ENCODE data around the gene SCFD1.

SCFD1 gene

DNA sequence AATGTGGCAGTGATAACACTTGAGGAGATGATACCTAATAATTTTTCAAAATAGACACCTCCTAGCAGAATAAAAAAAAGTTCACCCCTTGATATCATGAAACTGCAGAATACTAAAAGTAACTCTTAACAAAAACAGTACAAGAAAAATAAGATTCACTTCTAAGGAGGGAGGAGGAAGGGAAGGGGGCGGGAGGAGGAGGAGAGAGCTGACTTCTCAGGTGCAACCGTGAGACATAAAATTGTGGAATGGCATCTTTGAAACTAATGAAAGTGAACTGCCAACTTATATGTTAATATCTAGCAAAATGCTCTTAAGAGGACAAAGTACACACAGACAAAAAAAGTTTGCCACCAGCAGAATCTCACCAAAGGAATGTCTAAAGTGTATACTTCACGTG is 115.8 kb downstream of the SCFD1 start:
- H3K27ac ChIP-seq: no peak overlapping the region
- TF ChIP-seq, protein P1, sequence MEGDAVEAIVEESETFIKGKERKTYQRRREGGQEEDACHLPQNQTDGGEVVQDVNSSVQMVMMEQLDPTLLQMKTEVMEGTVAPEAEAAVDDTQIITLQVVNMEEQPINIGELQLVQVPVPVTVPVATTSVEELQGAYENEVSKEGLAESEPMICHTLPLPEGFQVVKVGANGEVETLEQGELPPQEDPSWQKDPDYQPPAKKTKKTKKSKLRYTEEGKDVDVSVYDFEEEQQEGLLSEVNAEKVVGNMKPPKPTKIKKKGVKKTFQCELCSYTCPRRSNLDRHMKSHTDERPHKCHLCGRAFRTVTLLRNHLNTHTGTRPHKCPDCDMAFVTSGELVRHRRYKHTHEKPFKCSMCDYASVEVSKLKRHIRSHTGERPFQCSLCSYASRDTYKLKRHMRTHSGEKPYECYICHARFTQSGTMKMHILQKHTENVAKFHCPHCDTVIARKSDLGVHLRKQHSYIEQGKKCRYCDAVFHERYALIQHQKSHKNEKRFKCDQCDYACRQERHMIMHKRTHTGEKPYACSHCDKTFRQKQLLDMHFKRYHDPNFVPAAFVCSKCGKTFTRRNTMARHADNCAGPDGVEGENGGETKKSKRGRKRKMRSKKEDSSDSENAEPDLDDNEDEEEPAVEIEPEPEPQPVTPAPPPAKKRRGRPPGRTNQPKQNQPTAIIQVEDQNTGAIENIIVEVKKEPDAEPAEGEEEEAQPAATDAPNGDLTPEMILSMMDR (IDR thresholded peaks at IDR 0.05): no peak
- no peak for TF ChIP-seq ZFX (IDR thresholded peaks at IDR 0.05; ENCODE audit: borderline replicate concordance)

DNA sequence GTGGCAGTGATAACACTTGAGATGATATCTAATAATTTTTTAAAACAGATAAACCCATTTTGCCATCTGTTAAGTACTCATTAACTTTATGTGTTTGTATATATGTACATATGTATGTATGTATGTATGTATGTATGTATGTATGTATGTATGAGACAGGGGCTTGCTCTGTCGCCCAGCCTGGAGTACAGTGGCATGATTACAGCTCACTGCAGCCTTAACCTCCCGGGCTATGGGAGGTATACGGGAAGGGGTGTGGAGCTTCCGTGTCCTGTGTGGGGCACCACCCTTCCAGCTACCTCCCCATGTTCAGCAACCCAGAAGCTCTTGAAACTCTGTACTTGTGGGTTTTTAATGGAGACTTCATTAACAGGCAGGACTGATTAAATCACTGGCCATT is 116.9 kb downstream of the SCFD1 start:
- TF ChIP-seq, protein P1 (IDR thresholded peaks at IDR 0.05): no peak
- no peak for TF ChIP-seq ZFX (IDR thresholded peaks at IDR 0.05; ENCODE audit: borderline replicate concordance)
- H3K27ac ChIP-seq: no peak overlapping the region

DNA sequence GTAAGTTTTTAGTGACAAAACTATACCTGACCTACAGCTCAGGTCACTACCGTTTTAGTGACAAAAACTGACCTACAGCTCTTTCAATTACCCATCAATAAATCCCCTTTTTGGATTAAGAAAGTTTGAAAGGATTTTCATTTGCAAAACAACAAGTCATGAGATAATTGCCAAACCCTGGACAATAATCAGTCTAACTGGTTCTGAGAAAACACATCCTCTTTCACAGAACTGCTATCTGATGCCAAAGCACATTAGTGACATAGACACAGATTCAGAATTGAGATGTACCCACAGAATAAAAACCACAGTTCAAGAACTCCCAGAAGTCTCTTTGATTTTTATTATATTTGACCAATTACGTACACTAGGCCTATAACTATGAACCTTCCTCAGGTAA is 126.2 kb downstream of the SCFD1 start:
- no peak overlapping the region for H3K27ac ChIP-seq
- TF ChIP-seq, protein P1 (IDR thresholded peaks at IDR 0.05): no peak
- TF ChIP-seq ZFX (IDR thresholded peaks at IDR 0.05; ENCODE audit: borderline replicate concordance): no peak

DNA sequence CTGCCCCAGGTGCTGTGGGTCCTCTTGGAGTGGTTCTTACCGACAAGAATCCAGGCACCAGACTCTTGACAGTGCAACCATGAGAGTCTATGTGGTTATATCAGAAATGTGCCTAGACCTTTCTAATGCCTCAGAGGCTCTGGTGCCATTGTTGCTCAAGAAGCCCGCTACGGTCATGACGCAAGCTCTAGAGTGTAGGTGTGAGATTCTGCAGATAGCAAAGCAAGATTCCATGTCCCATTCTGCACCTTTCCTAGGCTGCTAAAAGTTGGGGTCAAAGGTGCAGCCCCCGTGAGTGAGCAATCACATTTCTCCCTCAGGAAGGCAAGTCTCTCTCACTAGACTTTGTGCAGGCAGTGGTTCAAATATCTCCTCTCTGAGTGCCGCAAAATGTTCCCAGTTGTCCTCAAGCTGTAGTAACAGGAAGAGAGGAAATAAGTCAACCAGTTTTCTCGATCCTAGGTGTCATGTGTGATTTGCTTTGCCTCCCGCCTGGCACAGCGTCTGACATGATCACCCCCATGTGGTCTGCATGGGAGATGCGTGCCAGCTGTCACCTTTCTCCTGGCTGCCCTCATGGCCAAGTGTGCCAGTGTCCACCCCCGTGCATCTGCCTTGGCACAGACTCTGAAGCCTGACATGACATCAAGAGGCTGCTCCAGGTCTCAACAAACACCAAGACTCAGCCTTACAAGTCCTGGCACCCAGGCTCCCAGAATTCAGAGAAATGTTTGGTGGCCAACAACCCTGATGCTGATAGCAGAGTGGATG is 129.7 kb downstream of the SCFD1 start:
- TF ChIP-seq ZFX (IDR thresholded peaks at IDR 0.05; ENCODE audit: borderline replicate concordance): no peak
- TF ChIP-seq, protein P1 (IDR thresholded peaks at IDR 0.05): no peak
- no peak overlapping the region for H3K27ac ChIP-seq

DNA sequence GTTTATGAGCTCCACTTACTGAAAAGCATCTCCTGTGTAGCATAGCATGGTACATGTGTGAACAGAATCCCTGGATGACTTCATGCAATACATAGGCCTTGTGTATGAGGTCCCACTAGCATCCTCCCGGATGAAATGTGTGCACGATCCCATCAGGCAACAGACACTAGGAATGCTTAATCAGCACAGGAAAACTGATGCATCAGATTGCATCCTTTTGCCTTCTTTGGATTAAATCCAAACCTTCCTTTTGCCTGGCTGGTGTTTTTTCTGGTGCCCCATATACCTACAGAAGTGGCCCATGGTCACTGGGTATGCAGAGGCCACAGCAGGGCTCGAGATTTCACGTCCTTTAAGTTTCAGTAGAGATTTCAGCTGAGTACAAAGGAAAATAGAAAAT is 131.3 kb downstream of the SCFD1 start:
- H3K27ac ChIP-seq: no peak overlapping the region

DNA sequence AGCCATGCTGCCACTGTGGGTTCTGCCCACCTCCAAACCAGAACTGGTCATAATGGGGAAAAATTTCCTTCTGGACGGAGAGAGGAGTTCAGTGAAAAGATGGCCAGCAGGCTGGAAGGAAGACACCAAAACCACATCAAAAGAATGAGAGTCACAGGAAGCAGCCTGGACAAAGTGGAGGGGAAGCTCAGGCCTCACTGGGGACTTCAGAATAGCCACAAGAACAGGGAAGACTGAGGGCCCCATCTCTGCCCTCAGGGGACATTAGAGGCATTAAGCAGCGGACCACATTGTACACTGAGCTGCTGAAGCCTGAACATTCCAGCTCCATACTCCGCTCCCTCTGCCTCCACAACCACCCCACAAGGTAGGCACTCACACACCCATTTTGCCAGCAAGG is 132.7 kb downstream of the SCFD1 start:
- TF ChIP-seq, protein P1 (IDR thresholded peaks at IDR 0.05): no peak
- TF ChIP-seq ZFX (IDR thresholded peaks at IDR 0.05; ENCODE audit: borderline replicate concordance): no peak
- no peak overlapping the region for H3K27ac ChIP-seq

More for the DNA sequence above, 131.3 kb downstream of the SCFD1 start:
- TF ChIP-seq ZFX (IDR thresholded peaks at IDR 0.05; ENCODE audit: borderline replicate concordance): no peak
- TF ChIP-seq, protein P1 (IDR thresholded peaks at IDR 0.05): no peak

DNA sequence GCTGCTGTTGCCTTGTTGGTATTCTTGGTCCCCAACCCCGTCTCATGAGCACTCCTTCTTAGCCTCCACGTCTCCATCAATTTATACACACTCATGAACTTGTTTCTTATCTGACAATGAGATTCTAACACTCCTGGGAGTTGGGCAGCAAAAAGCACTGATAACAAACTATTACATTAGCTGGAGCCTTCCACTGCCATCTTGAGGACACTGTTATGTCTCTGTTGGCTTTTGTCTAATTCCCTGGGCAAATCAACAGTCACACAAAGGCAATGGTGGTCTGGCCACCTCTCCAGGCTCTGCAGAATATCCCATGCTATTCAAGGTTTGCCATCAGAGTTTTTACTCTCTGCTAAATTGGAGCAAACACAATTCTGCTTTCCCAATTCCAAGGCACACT is 134.5 kb downstream of the SCFD1 start:
- H3K27ac ChIP-seq: no peak overlapping the region
- TF ChIP-seq ZFX (IDR thresholded peaks at IDR 0.05; ENCODE audit: borderline replicate concordance): no peak

DNA sequence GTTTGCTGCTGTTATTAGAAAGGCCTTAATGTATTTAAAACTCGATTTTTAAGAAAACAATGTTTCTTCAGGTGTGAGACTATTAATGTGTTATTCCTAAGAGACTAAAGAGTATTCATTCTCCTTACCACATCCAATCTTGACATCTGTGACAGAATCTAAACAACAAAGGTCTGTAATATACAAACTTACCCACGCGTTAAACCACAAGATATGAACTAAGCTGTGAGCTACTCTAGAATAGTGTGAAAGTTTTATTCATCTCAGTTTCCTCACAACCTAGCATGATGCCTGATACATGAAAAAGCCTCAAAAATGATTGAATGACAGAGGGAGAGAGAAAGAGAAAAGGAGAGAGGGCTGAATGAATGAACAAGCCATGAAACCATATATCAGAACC is 135.0 kb downstream of the SCFD1 start:
- H3K27ac ChIP-seq: no peak overlapping the region
- TF ChIP-seq ZFX (IDR thresholded peaks at IDR 0.05; ENCODE audit: borderline replicate concordance): no peak
- TF ChIP-seq, protein P1 (IDR thresholded peaks at IDR 0.05): no peak

All from 22Rv1 (cell line).